Motor neuron (in vitro differentiated cells): ENCODE data around the gene OPCML. TPM values are rescaled to one million over a fixed set of nuclear protein-coding genes. Genes with fewer than 3 reads are reported as not detected.

Experiments
- ATAC-seq, 8 experiments: fragments of 200-7000 bp; cut with Tn5 transposase; replicated peaks in 6 of 8; 2 replicates each; pipeline ENCODE4 v1.8.0; 2021; ENCODE audit warnings: mild to moderate bottlenecking in 8 of 8, moderate library complexity in 8 of 8
- H3K27ac ChIP-seq, 2 donors: fragments of 250-450 bp; sonication (Bioruptor Pico); 2 replicates each; pipeline ENCODE4 v1.9.0; 2021; ENCODE audit warnings: antibody characterized with exemption in 2 of 2, mild to moderate bottlenecking in 2 of 2, moderate library complexity in 1 of 2
- H3K4me1 ChIP-seq, 2 donors: fragments of 250-450 bp; sonication (Bioruptor Pico); replicated peaks in 1 of 2; 2 replicates each; pipeline ENCODE4 v1.6.1; 2021; ENCODE audit warnings: antibody characterized with exemption in 2 of 2, mild to moderate bottlenecking in 2 of 2, moderate library complexity in 1 of 2
- H3K4me3 ChIP-seq, 5 donors: fragments of 250-450 bp; sonication (Bioruptor Pico); 2 replicates each; pipeline ENCODE4 v1.9.0; 2021; ENCODE audit warnings: antibody characterized with exemption in 5 of 5, mild to moderate bottlenecking in 5 of 5, moderate library complexity in 4 of 5
- WGBS, 10 experiments: fragments of 450-650 bp; shearing (Covaris generic); methylation state at CpG; one replicate each; pipeline ENCODE4 v1.0.0; 2022; 5-methylcytosine and 5-hydroxymethylcytosine counted together
- in situ Hi-C, 9 experiments: fragments of 400-800 bp; cut with MboI; loops; one replicate each; pipeline ENCODE4 v1.15.0; 2021; ENCODE audit warnings: low sequenced_read_pairs in 9 of 9, low pct_unique_long_range_greater_than_20kb in 2 of 9; ENCODE audit not compliant: unreplicated experiment in 9 of 9
- total RNA-seq, 8 experiments: library from RNA; unstranded; fragments of 300-600 nt; gene quantifications; 2 replicates each; pipeline versions ENCODE4 v1.2.3 to v1.2.4, GENCODE V29; 2022

Gene OPCML
- total RNA-seq: 10 to 100 TPM in 3 of 8 experiments, 1 to 10 TPM in 4, under 1 TPM in 1; 0.40 to 20.1 (median 7.2) TPM

DNA sequence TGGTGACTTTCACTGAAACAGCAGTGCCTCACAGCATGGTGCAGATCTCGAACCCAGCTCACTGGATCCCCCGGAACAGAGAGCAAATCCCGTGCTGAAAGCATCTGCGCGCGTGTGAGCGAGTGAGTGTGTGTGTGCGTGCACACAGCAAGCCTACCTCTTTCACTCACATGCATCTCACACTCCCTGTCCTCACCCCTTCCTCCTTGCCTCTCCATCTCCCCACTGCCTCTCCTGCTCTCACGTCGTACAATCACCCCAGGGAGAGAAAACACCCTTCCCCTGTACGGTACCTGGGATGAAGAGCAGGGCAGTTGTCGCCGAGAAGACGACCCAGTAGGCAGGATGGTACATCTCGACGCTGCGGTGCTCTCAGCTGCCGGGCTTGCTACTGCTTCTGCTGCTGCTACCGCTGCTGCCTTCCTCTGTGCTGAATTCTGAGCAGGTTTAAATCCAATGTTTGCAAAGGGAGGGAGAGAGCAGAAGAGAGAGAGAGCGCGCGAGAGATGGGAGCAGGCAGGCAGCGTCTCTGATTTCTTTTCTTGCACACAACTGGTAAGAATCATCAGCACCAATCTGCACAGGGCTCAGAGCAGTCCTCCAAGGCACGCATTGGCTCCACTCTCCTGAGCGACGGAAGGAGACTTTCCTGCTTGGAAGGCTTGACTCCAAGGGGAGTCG, at the start of gene OPCML:
OPCML (minus strand) TSS at position 531 of the 681 bp plus-strand sequence.
- Histone ChIP-seq H3K4me1 (peaks cover 22 to 33% of the 10 kb centered on the region in 2 donors), H3K27ac (peak within 1 kb of the TSS in 1 of 2 donors; percentile 13), H3K4me3 (peak within 1 kb of the TSS; percentile 17 to 30 (median 21))
- 0 to 24% (median 7%) methylated on average over 1 to 12 of the region's 27 CpGs; no CpG with 5 or more reads in 2 of the 10 experiments for WGBS, 10 experiments
- in situ Hi-C loops: no loop called here
- ATAC-seq: peak in 6 of 8 experiments; percentile 81 to 86 (median 84)

DNA sequence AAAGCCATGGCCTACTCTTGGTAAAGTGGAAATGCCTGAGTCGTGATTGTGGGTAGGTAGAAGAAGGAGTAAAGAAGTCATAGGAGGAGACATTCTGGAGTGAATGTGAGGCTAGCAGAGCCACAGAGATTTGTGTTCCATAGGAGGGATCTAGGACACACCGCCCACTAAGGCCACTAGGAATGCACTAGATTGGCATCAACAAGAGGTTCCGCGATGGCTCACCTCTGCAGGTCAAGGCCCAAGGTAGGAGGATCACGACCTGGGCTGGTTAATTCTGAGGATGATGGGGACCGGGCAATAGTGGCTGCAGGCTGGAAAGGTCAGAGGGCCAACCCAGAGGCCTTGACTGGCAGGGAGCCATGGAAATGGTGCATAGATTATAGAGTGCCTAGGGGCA, 48.8 kb upstream of the OPCML start:
- no peak overlapping the region for H3K27ac ChIP-seq
- peaks cover 7% of the 10 kb centered on the region in 2 donors for H3K4me1 ChIP-seq
- H3K4me3 ChIP-seq: no peak overlapping the region
- ATAC-seq: no peak
- in situ Hi-C loops: no loop called here
- 27 to 100% (median 80%) methylated on average over 1 to 5 of the region's 6 CpGs; no CpG with 5 or more reads in 3 of the 10 experiments for WGBS, 10 experiments

DNA sequence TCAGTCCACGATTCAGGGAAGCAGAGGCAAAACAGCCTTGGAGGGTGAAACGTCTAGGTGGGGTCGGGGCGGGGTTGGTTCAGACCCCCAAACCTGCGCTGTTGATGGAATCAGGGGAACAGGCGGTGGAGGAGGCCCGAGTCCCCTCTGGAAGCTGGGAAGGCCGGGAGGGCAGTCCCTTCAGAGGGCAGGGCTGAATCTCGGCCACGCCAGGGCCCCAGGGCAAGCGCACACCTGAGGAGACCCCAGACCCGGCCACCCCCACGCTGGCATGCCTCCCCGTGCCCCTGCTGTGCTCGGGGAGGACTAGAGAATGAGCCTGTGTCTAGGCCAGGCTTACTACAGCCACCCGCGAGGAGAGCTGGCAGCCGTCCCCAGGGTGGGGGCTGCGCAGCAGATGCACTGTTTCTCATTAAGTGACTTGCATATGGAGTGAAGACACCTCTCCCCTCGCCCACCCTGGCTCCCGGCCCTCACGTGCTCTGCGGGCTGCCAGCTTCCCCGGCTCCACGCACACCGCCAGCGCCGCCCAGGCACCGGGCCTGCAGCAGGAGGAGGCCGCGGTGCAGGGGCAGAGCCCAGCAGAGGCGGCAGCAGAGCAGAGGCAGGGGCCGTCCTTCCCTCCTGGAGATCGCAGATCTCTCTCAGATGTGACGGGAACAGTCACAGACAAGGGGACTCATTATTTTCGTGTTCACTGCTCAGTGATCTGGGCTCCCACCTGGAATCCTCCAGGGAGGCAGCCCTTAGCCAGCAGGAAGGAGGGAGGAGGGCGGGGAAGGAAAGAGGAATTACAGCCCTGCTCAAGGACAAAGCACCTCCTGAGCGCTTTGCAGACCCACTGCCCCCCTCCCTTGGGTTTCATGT, 47.1 kb upstream of the OPCML start:
- in situ Hi-C loops: no loop called here
- ATAC-seq: peak; percentile 14 to 95 (median 72)
- 11 to 87% (median 43%) methylated on average over 1 to 17 of the region's 38 CpGs; no CpG with 5 or more reads in 4 of the 10 experiments for WGBS, 10 experiments
- H3K4me1 ChIP-seq: peaks cover 7% of the 10 kb centered on the region in 2 donors
- H3K4me3 ChIP-seq: no peak overlapping the region
- H3K27ac ChIP-seq: no peak overlapping the region

DNA sequence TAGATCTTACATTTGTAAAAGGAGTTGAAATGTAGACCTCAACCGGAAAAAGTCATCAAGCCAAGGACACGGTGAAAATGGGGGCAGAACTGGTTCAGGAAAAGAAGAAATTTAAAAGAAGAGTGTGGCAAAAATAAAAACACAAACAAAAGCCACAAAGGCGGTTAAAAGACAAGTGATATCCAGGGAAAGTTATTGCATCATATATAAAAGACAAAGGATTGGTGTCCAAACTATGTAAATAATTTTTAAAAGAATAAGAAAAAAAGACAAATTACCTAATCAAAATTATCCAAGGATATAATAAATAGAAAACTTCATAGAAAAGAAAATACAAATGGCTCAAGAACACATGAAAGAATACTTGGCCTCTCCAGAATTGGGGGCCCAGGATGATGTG, 45.1 kb upstream of the OPCML start:
- H3K4me1 ChIP-seq: peaks cover 7% of the 10 kb centered on the region in 2 donors
- H3K4me3 ChIP-seq: no peak overlapping the region
- ATAC-seq: no peak
- H3K27ac ChIP-seq: no peak overlapping the region
- WGBS, 10 experiments: 51 to 100% (median 94%) methylated on average over 1 to 3 of the region's 3 CpGs
- in situ Hi-C loops: no loop called here

DNA sequence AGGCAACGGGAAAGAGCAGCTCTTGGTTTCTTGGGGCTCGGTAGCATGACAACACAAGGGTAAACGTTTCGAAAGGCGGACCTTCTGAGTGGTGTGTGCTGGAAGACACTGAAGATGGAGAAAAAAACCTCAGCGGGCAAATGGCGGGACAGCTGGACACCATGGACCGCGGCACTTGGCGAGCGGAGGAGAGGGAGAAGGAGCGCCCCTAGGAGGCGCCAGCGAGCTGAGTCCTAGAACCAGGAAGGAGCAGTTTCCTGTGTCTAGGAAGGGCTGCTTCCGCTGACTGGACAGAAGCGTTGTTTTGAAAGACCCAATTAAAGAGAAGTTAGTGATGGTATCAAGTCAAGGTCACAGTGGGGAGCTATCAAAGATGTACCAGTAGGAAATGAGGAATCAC, 44.0 kb upstream of the OPCML start:
- 58 to 100% (median 92%) methylated on average over 2 to 9 of the region's 16 CpGs; no CpG with 5 or more reads in 1 of the 10 experiments for WGBS, 10 experiments
- ATAC-seq: no peak
- no peak overlapping the region for H3K27ac ChIP-seq
- peaks cover 7% of the 10 kb centered on the region in 2 donors for H3K4me1 ChIP-seq
- in situ Hi-C loops: no loop called here
- H3K4me3 ChIP-seq: no peak overlapping the region

DNA sequence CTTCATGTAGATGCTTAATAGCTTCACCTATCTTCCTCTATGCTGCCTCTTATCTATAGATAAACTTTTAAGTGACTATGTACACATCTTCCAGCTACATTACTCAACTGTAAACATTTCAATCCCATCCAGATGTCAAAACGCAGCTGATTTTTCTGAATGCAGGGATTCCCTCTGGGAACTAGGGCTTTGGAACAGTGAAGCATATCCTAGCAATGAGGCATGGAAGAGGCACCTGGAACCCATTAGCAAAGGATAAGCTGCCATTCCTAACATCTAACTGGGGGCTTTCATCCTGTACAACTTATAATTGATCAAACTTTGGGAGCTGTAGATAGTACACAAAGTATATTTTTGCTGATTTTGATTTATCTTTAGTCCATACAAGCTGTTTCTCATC, 40.8 kb upstream of the OPCML start:
- Histone ChIP-seq H3K4me3 (no peak overlapping the region), H3K27ac (no peak overlapping the region), H3K4me1 (no peaks in the 10 kb centered on the region)
- 0 to 91% (median 67%) methylated on average over 1 of the region's 1 CpG; no CpG with 5 or more reads in 3 of the 10 experiments for WGBS, 10 experiments
- in situ Hi-C loops: no loop called here
- no peak for ATAC-seq

DNA sequence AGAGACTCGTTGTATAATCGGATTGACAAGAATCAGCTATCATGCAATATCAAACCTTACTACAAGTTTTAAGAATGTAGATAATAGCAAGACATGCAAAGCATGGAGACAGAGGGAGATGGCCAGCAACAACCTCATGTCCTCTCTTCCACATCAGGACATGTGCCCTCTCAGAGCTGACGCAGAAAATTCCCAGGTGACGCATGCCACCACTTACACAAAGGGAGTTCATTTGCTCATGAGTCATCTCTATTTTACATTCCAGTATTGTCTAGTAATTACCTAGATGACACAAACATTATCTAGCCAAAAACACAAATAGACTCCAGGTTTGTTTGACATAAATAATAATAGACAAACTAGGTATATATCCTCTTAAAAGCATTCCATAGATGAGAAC, 38.1 kb upstream of the OPCML start:
- peak in 3 of 8 experiments; percentile 51 to 67 (median 52) for ATAC-seq
- H3K4me1 ChIP-seq: no peaks in the 10 kb centered on the region
- in situ Hi-C loops: no loop called here
- WGBS, 10 experiments: 19 to 100% (median 90%) methylated on average over 2 to 4 of the region's 4 CpGs
- H3K27ac ChIP-seq: no peak overlapping the region
- H3K4me3 ChIP-seq: no peak overlapping the region

DNA sequence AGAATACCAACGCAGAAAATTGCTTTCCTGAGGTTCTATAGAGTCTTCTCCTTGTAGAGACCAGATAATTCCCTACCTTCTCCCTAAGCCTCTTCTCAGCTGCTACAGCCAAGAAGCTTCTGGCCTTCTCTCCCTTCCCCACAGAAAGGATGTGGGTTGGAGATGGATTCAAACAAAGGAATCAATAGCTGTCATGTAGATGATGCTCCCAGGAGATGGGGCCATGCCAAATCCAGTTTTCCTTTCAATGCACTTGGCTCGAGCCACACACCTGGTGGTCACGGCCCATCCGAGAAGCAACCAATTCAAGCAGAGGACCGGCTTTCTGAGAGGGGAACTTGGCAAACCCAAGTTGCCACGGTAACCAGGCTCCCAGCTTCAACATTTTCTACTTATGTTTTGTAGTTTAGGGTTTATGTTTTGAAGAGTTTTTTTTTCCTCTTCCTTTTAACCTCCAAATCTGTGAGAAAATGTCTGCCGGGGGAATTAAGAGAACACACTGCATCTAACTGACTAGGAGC, 31.3 kb upstream of the OPCML start:
- no peak overlapping the region for H3K27ac ChIP-seq
- no peak overlapping the region for H3K4me3 ChIP-seq
- no peak for ATAC-seq
- WGBS, 10 experiments: 0 to 100% (median 83%) methylated on average over 1 to 7 of the region's 7 CpGs; no CpG with 5 or more reads in 2 of the 10 experiments
- H3K4me1 ChIP-seq: no peaks in the 10 kb centered on the region
- in situ Hi-C loops: no loop called here

DNA sequence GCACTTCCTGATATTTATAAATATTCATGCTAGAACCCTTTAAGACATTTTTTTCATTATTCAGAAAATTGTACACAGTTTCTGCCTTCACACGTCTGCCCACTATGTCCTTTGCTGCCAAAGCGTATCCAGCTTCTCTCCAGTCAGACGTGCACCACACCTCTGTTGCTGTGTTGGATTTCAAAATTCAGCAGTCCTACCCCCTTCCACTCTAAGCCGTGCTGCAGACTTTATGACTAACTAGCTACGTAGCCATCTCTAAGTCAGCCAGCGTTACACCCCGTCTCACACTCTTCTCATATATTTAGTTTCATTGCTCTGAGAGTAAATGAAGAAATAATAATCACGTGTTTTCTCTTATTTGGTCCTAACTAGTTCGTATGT, 28.2 kb upstream of the OPCML start:
- in situ Hi-C loops: no loop called here
- ATAC-seq: peak in 3 of 8 experiments; percentile 87 to 97 (median 95)
- 4 to 100% (median 45%) methylated on average over 1 to 7 of the region's 9 CpGs; no CpG with 5 or more reads in 2 of the 10 experiments for WGBS, 10 experiments
- Histone ChIP-seq H3K4me3 (no peak overlapping the region), H3K4me1 (peaks cover 0 to 1% of the 10 kb centered on the region in 2 donors), H3K27ac (no peak overlapping the region)

DNA sequence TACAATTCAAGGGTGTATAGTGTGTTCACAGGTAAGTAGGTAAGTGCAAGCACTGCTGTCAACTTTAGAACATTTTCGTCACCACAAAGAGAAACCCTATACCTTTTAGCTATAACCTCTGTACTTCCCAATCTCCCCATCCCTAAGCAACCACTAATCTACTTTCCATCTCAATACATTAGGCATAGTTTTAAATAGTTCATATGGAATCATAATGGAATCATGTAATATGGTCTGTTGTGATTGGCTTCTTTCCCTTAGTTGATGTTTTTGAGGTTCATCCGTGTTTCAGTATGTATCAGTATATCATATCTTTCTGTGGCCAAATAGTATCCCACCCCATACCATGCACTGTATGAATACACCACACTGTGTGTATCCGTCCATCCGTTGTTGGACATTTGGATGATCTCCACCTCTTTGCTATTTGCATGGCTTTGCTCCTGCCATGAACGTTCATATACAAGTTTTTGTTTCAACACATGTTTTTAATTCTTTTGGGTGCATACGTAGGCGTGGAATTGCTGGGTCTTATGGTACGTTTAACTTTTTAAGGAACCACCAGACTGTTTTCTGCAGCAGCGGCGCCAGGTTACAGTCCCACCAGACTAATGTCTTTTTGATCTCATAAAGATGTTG, 27.7 kb upstream of the OPCML start:
- peak in 3 of 8 experiments; percentile 29 to 79 (median 49) for ATAC-seq
- in situ Hi-C loops: no loop called here
- WGBS, 10 experiments: 11 to 100% (median 89%) methylated on average over 2 to 9 of the region's 10 CpGs

DNA sequence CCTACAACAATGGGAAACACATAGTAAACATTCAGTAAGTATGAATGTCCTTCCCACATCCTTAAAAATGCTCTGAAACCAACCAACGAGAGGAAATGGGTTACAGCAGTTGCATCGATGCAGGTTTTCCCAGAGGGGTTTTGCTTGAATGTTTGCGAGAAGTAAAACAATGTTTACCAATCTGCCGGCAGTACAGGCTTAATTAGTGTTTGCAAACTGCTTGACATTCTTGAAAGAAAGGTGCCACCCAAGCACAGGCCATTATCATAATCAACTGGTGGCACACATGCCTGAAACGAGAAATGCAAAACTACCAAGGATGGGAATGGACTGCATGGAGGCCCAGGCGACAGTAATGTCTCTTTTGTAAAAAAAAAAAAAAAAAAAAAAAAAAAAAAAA, 27.1 kb upstream of the OPCML start:
- peak in 1 of 8 experiments; percentile 9 for ATAC-seq

More for the DNA sequence above, 27.7 kb upstream of the OPCML start:
- Histone ChIP-seq H3K27ac (no peak overlapping the region), H3K4me1 (peaks cover 1 to 6% of the 10 kb centered on the region in 2 donors), H3K4me3 (no peak overlapping the region)

DNA sequence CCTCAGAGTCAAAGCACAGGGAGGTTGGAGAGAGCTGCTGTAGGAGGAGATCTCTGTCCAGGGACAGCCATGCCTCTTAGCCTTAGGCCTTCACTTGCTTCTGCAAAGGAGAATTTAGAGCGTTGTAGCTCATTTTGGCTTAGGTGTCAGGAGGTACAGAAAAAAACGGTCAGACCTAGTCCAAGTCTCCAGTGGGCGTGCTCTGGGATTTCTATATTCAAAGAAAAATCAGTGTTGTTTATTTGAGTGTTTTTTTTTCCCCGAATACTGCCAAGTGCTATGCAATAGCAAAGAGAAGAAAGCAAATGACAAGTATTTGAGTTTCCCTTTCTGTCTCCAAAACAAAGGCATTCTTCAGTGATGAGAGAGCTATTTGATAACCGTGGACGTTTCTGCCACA, 22.7 kb upstream of the OPCML start:
- no peak overlapping the region for H3K27ac ChIP-seq
- no peak overlapping the region for H3K4me3 ChIP-seq
- ATAC-seq: peak in 3 of 8 experiments; percentile 25 to 67 (median 32)
- H3K4me1 ChIP-seq: peaks cover 5 to 22% of the 10 kb centered on the region in 2 donors
- in situ Hi-C loops: no loop called here
- 0 to 81% (median 51%) methylated on average over 1 to 5 of the region's 6 CpGs; no CpG with 5 or more reads in 1 of the 10 experiments for WGBS, 10 experiments

More for the DNA sequence above, 27.1 kb upstream of the OPCML start:
- Histone ChIP-seq H3K4me3 (no peak overlapping the region), H3K4me1 (peaks cover 3 to 12% of the 10 kb centered on the region in 2 donors), H3K27ac (no peak overlapping the region)
- in situ Hi-C loops: no loop called here
- 22 to 100% (median 54%) methylated on average over 1 to 6 of the region's 6 CpGs for WGBS, 10 experiments
